NT2/D1 (cell line): Measurements from ENCODE around the gene STXBP2.
A peak's percentile ranks its signal among the peaks of the same experiment; 100 is the strongest.

Experiments used
- DNase-seq: peaks from one replicate; pipeline ENCODE4 v3.0.0-alpha.2; 2011; ENCODE audit warnings: low read depth, low spot score
- H3K27me3 ChIP-seq: 2 replicates; pipeline ENCODE4 v1.6.0; 2011; ENCODE audit warnings: mild to moderate bottlenecking; ENCODE audit not compliant: insufficient read length, insufficient read depth
- H3K36me3 ChIP-seq: 2 replicates; pipeline ENCODE4 v1.6.1; 2011; ENCODE audit warnings: mild to moderate bottlenecking, low read length, mixed read lengths; ENCODE audit not compliant: insufficient read depth, insufficient read length
- H3K4me1 ChIP-seq: 2 replicates; pipeline ENCODE4 v1.5.1; 2011; ENCODE audit not compliant: insufficient read depth, insufficient read length
- H3K4me3 ChIP-seq: 2 replicates; pipeline ENCODE4 v1.5.1; 2011; ENCODE audit warnings: low read depth; ENCODE audit not compliant: insufficient read length
- H3K9ac ChIP-seq: 2 replicates; pipeline ENCODE4 v1.6.0; 2011; ENCODE audit warnings: low read depth; ENCODE audit not compliant: insufficient read length
- H3K9me3 ChIP-seq: 2 replicates; pipeline ENCODE4 v1.5.1; 2011; ENCODE audit warnings: mild to moderate bottlenecking, low read length; ENCODE audit not compliant: insufficient read depth
- SUZ12 ChIP-seq: IDR thresholded peaks from 2 replicates; pipeline ENCODE4 v1.6.1; 2011; ENCODE audit not compliant: insufficient read length, insufficient read depth; ENCODE audit errors: extremely low read depth
- YY1 ChIP-seq: IDR thresholded peaks from 2 replicates; pipeline ENCODE4 v1.6.1; 2011; ENCODE audit not compliant: insufficient read length, insufficient read depth
- ZNF274 ChIP-seq: IDR thresholded peaks from 2 replicates; pipeline ENCODE4 v1.6.1; 2011; ENCODE audit warnings: mild to moderate bottlenecking, low read depth, low read length

The STXBP2 gene

DNA sequence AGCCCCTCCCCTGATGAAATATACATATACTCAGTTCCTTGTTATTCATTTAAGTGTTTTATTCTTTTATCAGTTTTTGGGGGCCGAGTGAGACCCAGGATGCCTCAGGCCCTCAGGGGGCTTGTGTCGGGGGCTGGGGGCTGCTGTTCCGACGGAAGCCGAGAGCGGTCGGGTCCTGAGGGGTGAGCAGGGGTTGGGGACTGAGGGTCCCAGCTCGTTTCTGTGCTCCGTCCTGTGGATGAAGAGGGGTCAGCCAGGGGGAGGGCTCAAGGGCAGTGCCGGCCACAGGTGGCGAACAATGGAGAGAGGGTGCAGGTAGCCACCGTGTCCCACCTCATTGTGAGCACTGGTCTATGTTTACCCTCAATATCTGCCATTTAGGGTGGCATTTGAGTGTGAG, 5.3 kb upstream of the STXBP2 start:
- Histone ChIP-seq H3K36me3 (peaks cover 39% of the 10 kb centered on the region), H3K9me3 (no peaks in the 10 kb centered on the region), H3K4me3 (no peak overlapping the region), H3K27me3 (peaks cover 30% of the 10 kb centered on the region), H3K4me1 (peaks cover 11% of the 10 kb centered on the region), H3K9ac (no peak overlapping the region)
- no peak for DNase-seq
- no peak for TF ChIP-seq ZNF274
- TF ChIP-seq SUZ12, result no peak

DNA sequence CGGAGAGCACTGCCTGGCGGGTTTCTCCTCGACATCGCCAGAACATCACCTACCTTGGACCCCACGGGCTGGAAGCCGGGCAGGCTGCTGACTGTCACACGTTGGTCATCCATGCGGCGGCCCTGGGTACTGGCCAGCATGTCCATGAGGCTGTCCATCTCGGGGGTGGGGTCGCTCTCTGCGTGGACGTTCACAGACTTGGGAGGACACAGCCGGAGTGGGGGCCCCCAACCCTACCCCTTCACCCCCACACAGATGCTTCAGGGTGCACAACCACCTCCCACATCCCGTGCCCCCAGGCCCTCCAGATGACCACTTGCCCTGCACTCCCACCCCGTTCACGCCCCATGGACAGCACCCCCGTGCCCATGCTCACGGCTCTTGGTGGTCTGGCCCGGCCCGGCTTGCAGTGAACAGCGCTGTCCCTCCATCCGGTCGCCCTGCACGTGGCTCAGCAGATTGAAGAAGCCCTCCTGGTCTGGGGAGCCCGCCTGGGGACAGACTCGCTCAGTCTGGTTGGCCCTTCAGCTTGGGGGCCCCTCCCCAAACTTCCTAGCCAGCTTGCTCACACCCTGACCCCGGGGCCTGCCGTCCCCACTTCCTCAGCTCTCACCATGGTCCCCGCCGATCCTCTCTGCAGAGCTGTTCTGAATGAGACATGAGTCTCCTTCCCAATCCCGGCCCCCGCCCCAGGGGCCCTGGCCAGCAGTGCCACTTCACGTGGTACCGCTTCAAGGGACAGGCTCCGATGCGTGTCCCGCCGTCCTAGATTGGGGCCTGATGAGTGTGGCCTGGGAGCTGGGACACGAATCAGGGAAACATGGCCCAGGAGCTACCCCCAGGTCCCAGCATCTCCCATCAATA, 4.3 kb upstream of the STXBP2 start:
- TF ChIP-seq YY1 (no peak), SUZ12 (no peak), ZNF274 (no peak)
- peaks cover 13% of the 10 kb centered on the region for H3K4me1 ChIP-seq
- peaks cover 32% of the 10 kb centered on the region for H3K27me3 ChIP-seq
- H3K9ac ChIP-seq, result no peak overlapping the region
- peaks cover 29% of the 10 kb centered on the region for H3K36me3 ChIP-seq
- DNase-seq, result no peak
- H3K4me3 ChIP-seq, result no peak overlapping the region
- H3K9me3 ChIP-seq, result no peaks in the 10 kb centered on the region

DNA sequence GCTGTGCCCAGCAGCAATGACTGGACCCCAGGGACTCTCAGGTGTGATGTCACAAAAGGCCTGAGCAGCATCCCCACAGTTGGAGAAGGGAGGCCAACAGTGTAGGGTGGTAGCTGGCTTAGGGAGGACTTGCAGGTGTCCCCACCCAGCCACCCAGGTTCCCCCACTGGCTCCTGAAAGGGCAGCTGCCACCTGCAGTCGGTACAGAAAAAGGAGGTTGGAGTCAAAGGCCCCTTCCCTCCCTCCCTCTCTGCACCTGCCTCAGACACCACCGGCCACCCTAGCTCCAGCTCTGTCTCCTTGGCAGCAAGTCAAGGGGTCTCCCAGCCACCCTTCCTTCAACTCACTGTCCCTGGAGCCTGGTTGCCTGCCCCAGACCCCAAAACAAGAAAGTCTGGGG, 3.2 kb upstream of the STXBP2 start, which contains the start of gene PCP2:
Gene PCP2 (minus strand): TSS at position 22 of the 400 bp plus-strand sequence. CDS start 262 bp downstream, outside the sequence.
- Histone ChIP-seq H3K36me3 (peaks cover 20% of the 10 kb centered on the region), H3K4me1 (peaks cover 9% of the 10 kb centered on the region), H3K9me3 (no peaks in the 10 kb centered on the region), H3K9ac (no peak within 1 kb of the TSS), H3K4me3 (no peak within 1 kb of the TSS), H3K27me3 (peaks cover 32% of the 10 kb centered on the region)
- TF ChIP-seq SUZ12, result no peak
- TF ChIP-seq YY1, result no peak
- no peak for TF ChIP-seq ZNF274
- DNase-seq, result no peak

DNA sequence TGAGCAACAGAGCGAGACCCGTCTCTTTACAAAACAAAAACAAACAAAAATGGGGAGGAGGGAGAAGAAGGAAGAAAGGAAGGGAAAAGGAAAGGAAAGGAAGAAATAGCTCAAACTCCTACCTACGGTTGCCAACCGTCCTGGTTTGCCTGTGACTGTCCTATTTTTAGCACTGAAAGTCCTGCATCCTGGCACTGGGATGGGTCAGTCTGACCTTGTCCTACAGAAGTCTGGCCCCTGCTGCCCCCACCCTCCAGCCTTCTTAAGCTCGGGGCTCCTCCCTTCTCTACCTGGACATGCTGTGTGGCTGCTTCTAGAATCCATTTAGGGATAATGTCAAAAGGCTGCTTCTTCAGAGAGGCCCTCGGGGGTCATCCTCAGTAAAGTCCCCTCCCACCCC, 1.2 kb upstream of the STXBP2 start:
- Histone ChIP-seq H3K9me3 (no peaks in the 10 kb centered on the region), H3K4me3 (no peak overlapping the region), H3K27me3 (peaks cover 32% of the 10 kb centered on the region), H3K4me1 (peaks cover 9% of the 10 kb centered on the region), H3K9ac (no peak overlapping the region), H3K36me3 (peaks cover 29% of the 10 kb centered on the region)
- TF ChIP-seq ZNF274, result no peak
- no peak for TF ChIP-seq YY1
- TF ChIP-seq SUZ12, result no peak
- no peak for DNase-seq

DNA sequence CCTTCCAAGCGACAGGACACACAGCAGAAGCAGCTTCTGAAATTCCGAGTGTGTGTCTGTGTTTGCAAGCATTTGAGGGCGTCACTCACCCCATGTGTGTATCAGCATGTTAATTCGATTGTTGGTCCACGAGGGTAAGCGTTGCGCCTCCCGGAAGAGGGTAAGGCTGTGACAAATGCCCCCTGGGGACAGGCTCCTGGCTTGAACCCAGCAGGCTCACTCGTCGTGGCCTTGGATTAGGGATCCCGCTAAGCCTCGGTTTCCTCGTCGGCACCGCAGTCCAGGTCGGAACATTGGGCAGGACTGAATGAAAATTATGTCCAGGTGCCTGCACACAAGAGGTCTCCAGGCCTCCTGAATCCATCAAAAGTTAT, 606 bp upstream of the STXBP2 start:
- Histone ChIP-seq H3K36me3 (peaks cover 26% of the 10 kb centered on the region), H3K9me3 (no peaks in the 10 kb centered on the region), H3K9ac (no peak overlapping the region), H3K27me3 (peaks cover 32% of the 10 kb centered on the region), H3K4me3 (no peak overlapping the region), H3K4me1 (peaks cover 9% of the 10 kb centered on the region)
- DNase-seq, result no peak
- TF ChIP-seq YY1 (no peak), ZNF274 (no peak), SUZ12 (no peak)

DNA sequence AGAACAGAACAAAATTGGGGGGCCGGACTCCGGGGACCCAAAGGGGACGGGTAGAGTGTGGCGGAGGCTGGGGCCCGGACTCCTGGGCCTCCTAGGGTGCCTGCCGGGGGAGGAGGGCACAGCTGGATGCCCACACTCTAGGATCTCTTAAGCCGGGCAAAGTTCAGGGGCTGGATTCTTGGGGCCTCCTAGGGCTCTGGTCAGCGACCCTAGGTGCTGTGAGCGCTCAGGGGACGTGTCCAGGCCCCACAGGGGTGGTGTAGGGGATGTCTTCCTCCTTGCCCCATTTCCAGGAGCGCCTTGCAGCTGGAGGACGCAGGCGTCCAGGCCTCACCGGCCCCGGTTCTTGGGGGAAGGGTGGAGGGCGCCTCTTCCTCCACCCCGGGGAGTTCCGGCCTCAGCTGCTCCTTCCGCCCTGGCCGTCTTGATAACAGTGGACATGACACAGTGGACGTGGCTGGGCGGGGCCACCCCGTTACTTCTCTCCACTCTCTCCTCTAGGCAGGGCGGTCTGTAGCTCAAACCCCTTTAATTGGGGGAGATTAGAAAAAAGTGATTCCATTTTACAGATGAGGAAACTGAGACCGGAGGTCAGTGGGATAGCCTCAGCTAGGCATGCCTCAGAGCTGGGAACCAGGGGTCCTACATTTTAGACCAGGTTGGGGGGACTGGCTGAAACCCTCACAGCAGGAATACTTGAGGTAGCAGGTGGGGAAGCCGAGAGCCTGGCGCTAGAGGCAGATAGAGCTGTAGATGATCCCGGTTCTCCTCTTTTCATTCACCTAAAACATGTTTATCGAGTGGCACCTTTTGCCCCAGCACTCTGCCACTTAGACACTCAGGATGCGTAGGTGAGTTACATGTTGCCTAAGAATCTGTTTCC, 705 bp downstream of the STXBP2 start:
- peaks cover 32% of the 10 kb centered on the region for H3K27me3 ChIP-seq
- TF ChIP-seq YY1, result no peak
- H3K36me3 ChIP-seq, result peaks cover 16% of the 10 kb centered on the region
- peak overlapping the region; percentile 81 for H3K4me3 ChIP-seq
- H3K9ac ChIP-seq, result peak overlapping the region; percentile 91
- no peaks in the 10 kb centered on the region for H3K9me3 ChIP-seq
- peaks cover 9% of the 10 kb centered on the region for H3K4me1 ChIP-seq
- DNase-seq, result no peak
